Measurements from ENCODE around the gene CHP1. TPM values are rescaled to one million over a fixed set of nuclear protein-coding genes. Genes with fewer than 3 reads are reported as not detected.

The CHP1 gene
- total RNA-seq, 2 donors from 2014 or later: 97.0 to 174 TPM

DNA sequence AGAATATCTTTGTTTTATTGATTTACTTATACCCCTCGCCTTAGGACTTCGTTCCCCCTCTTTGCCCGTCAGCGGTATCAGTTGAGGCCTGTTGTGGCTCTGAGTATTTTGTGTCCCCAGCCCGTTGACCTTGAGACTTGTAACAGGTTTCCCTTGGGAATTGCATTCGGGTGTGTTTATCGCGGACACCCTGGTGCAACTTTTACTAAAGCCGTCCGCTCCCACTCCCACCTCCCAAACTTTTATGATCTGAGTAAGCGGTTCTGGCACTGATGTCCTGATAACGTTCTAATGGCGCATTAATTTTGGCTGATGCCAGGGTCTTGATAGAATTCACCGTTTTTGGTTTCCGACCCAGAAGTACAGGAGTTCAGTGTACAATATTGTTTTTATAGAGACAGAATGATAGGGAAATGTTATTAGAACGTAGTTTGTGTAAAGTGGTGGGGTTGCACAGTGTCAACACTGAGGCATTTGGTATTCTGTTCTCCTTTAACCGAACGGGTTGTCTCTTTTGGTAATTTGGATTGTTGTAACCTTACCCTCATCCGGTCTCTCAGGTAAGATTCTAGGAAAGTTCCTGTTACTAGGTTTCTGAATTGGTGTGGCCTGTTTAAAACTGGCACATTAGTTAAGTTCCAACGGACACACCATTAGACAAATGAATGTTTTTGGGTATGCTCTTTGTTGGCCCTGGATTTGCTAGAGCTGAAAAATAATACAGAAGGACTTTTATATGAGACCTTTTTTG, 53.5 kb downstream of the CHP1 start:
- Histone ChIP-seq H3K36me3 (peaks cover 0 to 5% of the 10 kb centered on the region in 2 donors), H3K4me3 (peak overlapping the region; percentile 75 to 76), H3K9me3 (no peaks in the 10 kb centered on the region), H3K4me1 (replicated peaks) (peaks cover 4% of the 10 kb centered on the region), H3K27ac (peak overlapping the region; percentile 82 to 89), H3K27me3 (replicated peaks; ENCODE audit: insufficient read depth) (no peaks in the 10 kb centered on the region)
- DNase-seq (ENCODE audit: low spot score): peak; percentile 16
- TF ChIP-seq, protein P1, sequence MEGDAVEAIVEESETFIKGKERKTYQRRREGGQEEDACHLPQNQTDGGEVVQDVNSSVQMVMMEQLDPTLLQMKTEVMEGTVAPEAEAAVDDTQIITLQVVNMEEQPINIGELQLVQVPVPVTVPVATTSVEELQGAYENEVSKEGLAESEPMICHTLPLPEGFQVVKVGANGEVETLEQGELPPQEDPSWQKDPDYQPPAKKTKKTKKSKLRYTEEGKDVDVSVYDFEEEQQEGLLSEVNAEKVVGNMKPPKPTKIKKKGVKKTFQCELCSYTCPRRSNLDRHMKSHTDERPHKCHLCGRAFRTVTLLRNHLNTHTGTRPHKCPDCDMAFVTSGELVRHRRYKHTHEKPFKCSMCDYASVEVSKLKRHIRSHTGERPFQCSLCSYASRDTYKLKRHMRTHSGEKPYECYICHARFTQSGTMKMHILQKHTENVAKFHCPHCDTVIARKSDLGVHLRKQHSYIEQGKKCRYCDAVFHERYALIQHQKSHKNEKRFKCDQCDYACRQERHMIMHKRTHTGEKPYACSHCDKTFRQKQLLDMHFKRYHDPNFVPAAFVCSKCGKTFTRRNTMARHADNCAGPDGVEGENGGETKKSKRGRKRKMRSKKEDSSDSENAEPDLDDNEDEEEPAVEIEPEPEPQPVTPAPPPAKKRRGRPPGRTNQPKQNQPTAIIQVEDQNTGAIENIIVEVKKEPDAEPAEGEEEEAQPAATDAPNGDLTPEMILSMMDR (IDR thresholded peaks at IDR 0.05): no peak
- TF ChIP-seq POLR2A (IDR thresholded peaks at IDR 0.05): no peak
- TF ChIP-seq POLR2AphosphoS5 (IDR thresholded peaks at IDR 0.05): no peak
- WGBS: under 1% methylated on average over 20 of the region's 20 CpGs
- intact Hi-C loops (cut with DNase I): no loop called here

DNA sequence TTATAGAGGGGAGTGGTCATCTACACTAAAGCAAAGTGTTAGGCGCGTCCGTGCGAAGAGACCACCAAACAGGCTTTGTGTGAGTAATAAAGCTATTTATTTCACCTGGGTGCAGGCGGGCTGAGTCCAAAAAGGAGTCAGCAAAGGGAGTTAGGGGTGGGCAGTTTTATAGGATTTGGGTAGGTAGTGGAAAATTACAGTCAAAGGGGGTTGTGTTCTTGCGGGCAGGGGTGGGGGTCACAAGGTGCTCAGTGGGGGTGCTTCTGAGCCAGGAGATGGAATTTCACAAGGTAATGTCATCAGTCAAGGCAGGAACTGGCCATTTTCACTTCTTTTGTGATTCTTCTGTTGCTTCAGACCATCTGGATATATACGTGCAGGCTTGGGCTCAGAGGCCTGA, 54.2 kb downstream of the CHP1 start:
- peak overlapping the region; percentile 75 to 76 for H3K4me3 ChIP-seq
- H3K27me3 ChIP-seq (replicated peaks; ENCODE audit: insufficient read depth): no peaks in the 10 kb centered on the region
- WGBS: 31% methylated on average over 7 of the region's 7 CpGs
- H3K27ac ChIP-seq: peak overlapping the region; percentile 82 to 89
- intact Hi-C loops (cut with DNase I): no loop called here
- peaks cover 4% of the 10 kb centered on the region for H3K4me1 ChIP-seq (replicated peaks)
- DNase-seq (ENCODE audit: low spot score): no peak
- TF ChIP-seq, protein P1 (IDR thresholded peaks at IDR 0.05): no peak
- TF ChIP-seq POLR2AphosphoS5 (IDR thresholded peaks at IDR 0.05) (no peak), POLR2A (IDR thresholded peaks at IDR 0.05) (no peak)
- peaks cover 0 to 5% of the 10 kb centered on the region in 2 donors for H3K36me3 ChIP-seq
- H3K9me3 ChIP-seq: no peaks in the 10 kb centered on the region

DNA sequence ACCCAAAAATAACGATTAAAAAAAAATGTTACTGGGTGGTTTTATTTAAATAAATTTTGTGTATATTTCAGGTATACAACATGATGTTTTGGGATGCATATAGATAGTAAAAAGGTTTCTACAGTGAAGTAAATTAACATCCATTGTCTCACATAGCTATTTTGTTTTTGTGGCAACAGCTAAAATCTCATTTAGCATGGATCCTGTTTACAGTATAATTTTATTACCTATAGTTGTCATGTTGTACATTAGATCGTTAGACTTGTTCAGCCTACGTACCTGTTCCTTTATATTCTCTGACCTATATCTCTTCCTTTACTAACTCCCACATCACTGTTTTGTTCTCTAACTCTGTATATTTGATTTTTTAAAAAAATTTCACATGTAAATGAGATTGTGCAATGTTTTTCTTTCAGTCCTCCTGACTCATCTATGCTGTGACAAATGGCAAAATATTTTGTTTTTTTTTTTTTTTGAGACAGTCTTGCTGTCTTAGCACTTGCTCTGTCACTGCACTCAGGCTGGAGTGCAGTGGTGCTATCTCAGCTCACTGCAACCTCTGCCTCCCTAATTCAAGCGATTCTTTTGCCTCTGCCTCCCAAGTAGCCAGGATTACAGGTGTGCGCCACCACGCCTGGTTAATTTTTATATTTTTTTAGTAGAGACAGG, 55.7 kb downstream of the CHP1 start:
- Histone ChIP-seq H3K4me1 (replicated peaks) (peaks cover 4% of the 10 kb centered on the region), H3K4me3 (no peak overlapping the region), H3K36me3 (peaks cover 0 to 5% of the 10 kb centered on the region in 2 donors), H3K27me3 (replicated peaks; ENCODE audit: insufficient read depth) (no peaks in the 10 kb centered on the region), H3K27ac (no peak overlapping the region), H3K9me3 (no peaks in the 10 kb centered on the region)
- TF ChIP-seq POLR2AphosphoS5 (IDR thresholded peaks at IDR 0.05) (no peak), POLR2A (IDR thresholded peaks at IDR 0.05) (no peak)
- TF ChIP-seq, protein P1 (IDR thresholded peaks at IDR 0.05): no peak
- intact Hi-C loops (cut with DNase I): no loop called here
- 97% methylated on average over 6 of the region's 6 CpGs for WGBS
- no peak for DNase-seq (ENCODE audit: low spot score)

DNA sequence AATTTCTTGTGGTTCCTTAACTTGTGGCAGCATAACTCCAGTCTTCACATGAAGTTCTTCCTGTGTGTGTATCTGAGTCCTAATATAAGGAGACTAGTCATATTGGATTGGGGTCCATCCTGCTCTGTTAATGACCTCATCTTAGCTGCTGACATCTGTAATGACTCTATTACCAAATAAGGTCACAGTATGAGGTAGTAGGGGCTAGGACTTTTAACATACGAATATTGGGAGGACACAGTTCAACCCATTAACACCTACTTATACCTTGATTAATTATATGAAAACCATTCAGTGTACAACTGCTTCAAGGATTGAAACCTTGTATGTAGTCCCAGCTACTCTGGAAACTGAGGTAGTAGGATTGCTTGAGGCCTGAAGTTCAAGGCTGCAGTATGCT, 57.4 kb downstream of the CHP1 start:
- peaks cover 4% of the 10 kb centered on the region for H3K4me1 ChIP-seq (replicated peaks)
- intact Hi-C loops (cut with DNase I): no loop called here
- no peak overlapping the region for H3K4me3 ChIP-seq
- TF ChIP-seq POLR2A (IDR thresholded peaks at IDR 0.05): no peak
- no peak for TF ChIP-seq POLR2AphosphoS5 (IDR thresholded peaks at IDR 0.05)
- TF ChIP-seq, protein P1 (IDR thresholded peaks at IDR 0.05): no peak
- peaks cover 0 to 5% of the 10 kb centered on the region in 2 donors for H3K36me3 ChIP-seq
- no peaks in the 10 kb centered on the region for H3K9me3 ChIP-seq
- H3K27me3 ChIP-seq (replicated peaks; ENCODE audit: insufficient read depth): no peaks in the 10 kb centered on the region
- no peak overlapping the region for H3K27ac ChIP-seq
- no peak for DNase-seq (ENCODE audit: low spot score)
- 86% methylated on average over 1 of the region's 1 CpG for WGBS
